Ovary (tissue), 3 donors: Measurements from ENCODE around the gene HPCA.

Source experiments
- EP300 ChIP-seq: sonication (generic); formaldehyde crosslinking; IDR thresholded peaks from one replicate; pipeline ENCODE4 v1.6.1; 2017; ENCODE audit warnings: antibody characterized with exemption
- POLR2A ChIP-seq: fragments of 450-650 bp; IDR thresholded peaks from one replicate; pipeline ENCODE4 v1.6.1; 2017; ENCODE audit warnings: antibody characterized with exemption, mild to moderate bottlenecking, moderate library complexity
- TF ChIP-seq, protein P1 (sequence below), 3 donors: fragments of 450-650 bp in 2 of 3; fragments of 200-600 bp in 1 of 3; IDR thresholded peaks; one replicate each; pipeline versions ENCODE4 v1.5.1 to v1.8.0; 2016 to 2022; ENCODE audit warnings: antibody characterized with exemption in 3 of 3, mild to moderate bottlenecking in 1 of 3
- donor health status: DM: no; HTN: no; CAD: no.

DNA sequence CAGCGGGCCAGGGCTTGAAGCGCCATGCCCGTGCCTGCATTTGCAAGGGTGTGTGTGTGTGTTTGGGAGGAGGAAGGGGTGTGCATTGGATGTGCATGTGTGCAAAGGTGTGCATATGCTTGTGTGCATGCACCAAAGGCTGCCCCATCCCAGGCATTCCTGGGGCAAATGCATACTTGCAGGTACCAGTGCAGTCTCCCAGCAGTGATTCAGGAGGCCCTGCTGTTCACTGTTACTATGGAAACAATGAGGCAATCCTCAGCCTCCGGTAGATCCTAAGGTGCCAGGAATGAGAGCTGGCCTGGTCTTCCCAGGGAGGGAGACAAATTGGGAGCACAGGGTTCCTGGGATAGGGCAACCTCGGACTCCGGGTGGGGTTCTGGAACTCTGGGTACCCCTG lies 8.1 kb upstream of the HPCA start:
- TF ChIP-seq, protein P1, sequence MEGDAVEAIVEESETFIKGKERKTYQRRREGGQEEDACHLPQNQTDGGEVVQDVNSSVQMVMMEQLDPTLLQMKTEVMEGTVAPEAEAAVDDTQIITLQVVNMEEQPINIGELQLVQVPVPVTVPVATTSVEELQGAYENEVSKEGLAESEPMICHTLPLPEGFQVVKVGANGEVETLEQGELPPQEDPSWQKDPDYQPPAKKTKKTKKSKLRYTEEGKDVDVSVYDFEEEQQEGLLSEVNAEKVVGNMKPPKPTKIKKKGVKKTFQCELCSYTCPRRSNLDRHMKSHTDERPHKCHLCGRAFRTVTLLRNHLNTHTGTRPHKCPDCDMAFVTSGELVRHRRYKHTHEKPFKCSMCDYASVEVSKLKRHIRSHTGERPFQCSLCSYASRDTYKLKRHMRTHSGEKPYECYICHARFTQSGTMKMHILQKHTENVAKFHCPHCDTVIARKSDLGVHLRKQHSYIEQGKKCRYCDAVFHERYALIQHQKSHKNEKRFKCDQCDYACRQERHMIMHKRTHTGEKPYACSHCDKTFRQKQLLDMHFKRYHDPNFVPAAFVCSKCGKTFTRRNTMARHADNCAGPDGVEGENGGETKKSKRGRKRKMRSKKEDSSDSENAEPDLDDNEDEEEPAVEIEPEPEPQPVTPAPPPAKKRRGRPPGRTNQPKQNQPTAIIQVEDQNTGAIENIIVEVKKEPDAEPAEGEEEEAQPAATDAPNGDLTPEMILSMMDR (IDR thresholded peaks at IDR 0.05) = no peak
- TF ChIP-seq EP300 = no peak
- TF ChIP-seq POLR2A = no peak
